ENCODE measurements around the gene KMT2C. TPM values are rescaled to one million over a fixed set of nuclear protein-coding genes. Genes with fewer than 3 reads are reported as not detected.

The KMT2C gene
- total RNA-seq, 1 donor from 2014 or later: 52.0 TPM

DNA sequence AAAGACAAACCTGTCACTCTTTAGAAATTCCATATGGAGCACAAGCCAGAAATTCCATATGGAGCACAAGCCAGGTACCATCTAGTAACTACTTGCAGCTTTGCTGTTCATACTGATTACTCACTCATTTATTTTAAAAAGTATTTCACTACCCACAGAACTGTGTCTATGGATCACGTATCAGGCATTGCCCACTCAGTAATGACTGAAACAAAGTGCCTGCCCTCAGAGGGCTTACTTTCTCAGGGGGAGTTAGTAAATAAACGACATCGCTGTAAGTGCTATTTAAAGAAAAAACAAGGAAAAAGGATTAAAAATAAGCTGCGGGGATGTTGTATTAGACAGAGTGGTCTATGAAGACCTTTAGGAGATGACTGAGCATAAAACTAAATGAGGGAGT lies 239.4 kb downstream of the KMT2C start:
- no peak for TF ChIP-seq CTCF (IDR thresholded peaks at IDR 0.05)
- DNase-seq (ENCODE audit: low spot score): no peak
- H3K36me3 Mint-ChIP-seq (ENCODE audit: low read depth): peaks cover 36% of the 10 kb centered on the region
- H3K9me3 Mint-ChIP-seq (ENCODE audit: low read depth): no peaks in the 10 kb centered on the region
- H3K27ac Mint-ChIP-seq (ENCODE audit: unreplicated experiment): peak overlapping the region; percentile 6
- peaks cover 8% of the 10 kb centered on the region for H3K4me1 Mint-ChIP-seq (ENCODE audit: low read depth)
- H3K4me3 Mint-ChIP-seq (ENCODE audit: unreplicated experiment): no peak overlapping the region
- H3K27me3 Mint-ChIP-seq (ENCODE audit: low read depth): no peaks in the 10 kb centered on the region

GRCh38 chr7:152193880-152194279 lies 241.9 kb downstream of the KMT2C start:
- peaks cover 41% of the 10 kb centered on the region for H3K36me3 Mint-ChIP-seq (ENCODE audit: low read depth)
- H3K27me3 Mint-ChIP-seq (ENCODE audit: low read depth): no peaks in the 10 kb centered on the region
- no peak for TF ChIP-seq CTCF (IDR thresholded peaks at IDR 0.05)

GRCh38 chr7:152189061-152189460 lies 246.7 kb downstream of the KMT2C start:
- DNase-seq (ENCODE audit: low spot score): no peak
- no peaks in the 10 kb centered on the region for H3K27me3 Mint-ChIP-seq (ENCODE audit: low read depth)
- TF ChIP-seq CTCF (IDR thresholded peaks at IDR 0.05): no peak
- H3K36me3 Mint-ChIP-seq (ENCODE audit: low read depth): peaks cover 28% of the 10 kb centered on the region
- H3K9me3 Mint-ChIP-seq (ENCODE audit: low read depth): no peaks in the 10 kb centered on the region
- no peak overlapping the region for H3K4me3 Mint-ChIP-seq (ENCODE audit: unreplicated experiment)
- H3K27ac Mint-ChIP-seq (ENCODE audit: unreplicated experiment): no peak overlapping the region
- no peaks in the 10 kb centered on the region for H3K4me1 Mint-ChIP-seq (ENCODE audit: low read depth)

More at GRCh38 chr7:152193880-152194279, 241.9 kb downstream of the KMT2C start:
- H3K9me3 Mint-ChIP-seq (ENCODE audit: low read depth): no peaks in the 10 kb centered on the region
- H3K4me3 Mint-ChIP-seq (ENCODE audit: unreplicated experiment): no peak overlapping the region
- H3K4me1 Mint-ChIP-seq (ENCODE audit: low read depth): no peaks in the 10 kb centered on the region
- no peak for DNase-seq (ENCODE audit: low spot score)
- H3K27ac Mint-ChIP-seq (ENCODE audit: unreplicated experiment): no peak overlapping the region

DNA sequence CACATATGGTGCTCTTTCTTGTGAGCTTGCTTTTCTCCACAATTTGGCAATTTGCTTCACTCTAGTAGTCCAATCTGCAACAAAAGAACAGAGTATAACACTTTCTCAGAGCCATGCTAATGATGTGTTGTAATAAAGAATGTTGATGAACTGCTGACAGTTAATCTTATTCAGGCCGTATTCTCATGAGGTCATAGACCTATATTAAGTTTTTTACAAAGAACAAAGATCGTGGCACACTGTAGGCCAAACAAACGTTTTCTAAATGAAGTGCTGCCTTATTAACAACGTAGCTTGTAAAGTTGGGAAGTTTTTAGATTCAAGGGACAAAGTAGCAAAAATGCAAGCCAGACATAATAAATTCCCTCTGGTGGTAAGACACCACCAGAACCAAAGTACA lies 250.2 kb downstream of the KMT2C start:
- Mint-ChIP-seq H3K36me3 (ENCODE audit: low read depth) (peaks cover 29% of the 10 kb centered on the region), H3K27ac (ENCODE audit: unreplicated experiment) (no peak overlapping the region), H3K27me3 (ENCODE audit: low read depth) (no peaks in the 10 kb centered on the region), H3K4me1 (ENCODE audit: low read depth) (no peaks in the 10 kb centered on the region), H3K9me3 (ENCODE audit: low read depth) (no peaks in the 10 kb centered on the region), H3K4me3 (ENCODE audit: unreplicated experiment) (no peak overlapping the region)
- no peak for DNase-seq (ENCODE audit: low spot score)
- TF ChIP-seq CTCF (IDR thresholded peaks at IDR 0.05): no peak

GRCh38 chr7:152180587-152180986 lies 255.2 kb downstream of the KMT2C start:
- H3K4me1 Mint-ChIP-seq (ENCODE audit: low read depth): no peaks in the 10 kb centered on the region
- peaks cover 49% of the 10 kb centered on the region for H3K36me3 Mint-ChIP-seq (ENCODE audit: low read depth)
- H3K27ac Mint-ChIP-seq (ENCODE audit: unreplicated experiment): no peak overlapping the region
- H3K27me3 Mint-ChIP-seq (ENCODE audit: low read depth): no peaks in the 10 kb centered on the region
- no peaks in the 10 kb centered on the region for H3K9me3 Mint-ChIP-seq (ENCODE audit: low read depth)
- no peak for TF ChIP-seq CTCF (IDR thresholded peaks at IDR 0.05)
- no peak for DNase-seq (ENCODE audit: low spot score)
- H3K4me3 Mint-ChIP-seq (ENCODE audit: unreplicated experiment): no peak overlapping the region

Data from chondrocyte (in vitro differentiated cells).